Suprapubic skin (tissue), 4 donors: ENCODE data around the gene BOD1L2.

Experiments used
- CTCF ChIP-seq, 2 donors: fragments of 200-600 bp in 1 of 2; fragments of 450-650 bp in 1 of 2; sonication (generic) in 1 of 2; IDR thresholded peaks; one replicate each; pipeline ENCODE4 v1.5.1; 2016 to 2019; ENCODE audit warnings: antibody characterized with exemption in 2 of 2, mild to moderate bottlenecking in 1 of 2, moderate library complexity in 1 of 2
- POLR2A ChIP-seq, 2 donors: fragments of 450-650 bp; IDR thresholded peaks; one replicate each; pipeline ENCODE4 v1.6.1; 2017; ENCODE audit warnings: antibody characterized with exemption in 2 of 2, mild to moderate bottlenecking in 2 of 2, moderate library complexity in 2 of 2
- POLR2AphosphoS5 ChIP-seq, 3 donors: sonication (generic); formaldehyde crosslinking; IDR thresholded peaks; one replicate each; pipeline ENCODE4 v1.6.1; 2017; ENCODE audit warnings: antibody characterized with exemption in 3 of 3

DNA sequence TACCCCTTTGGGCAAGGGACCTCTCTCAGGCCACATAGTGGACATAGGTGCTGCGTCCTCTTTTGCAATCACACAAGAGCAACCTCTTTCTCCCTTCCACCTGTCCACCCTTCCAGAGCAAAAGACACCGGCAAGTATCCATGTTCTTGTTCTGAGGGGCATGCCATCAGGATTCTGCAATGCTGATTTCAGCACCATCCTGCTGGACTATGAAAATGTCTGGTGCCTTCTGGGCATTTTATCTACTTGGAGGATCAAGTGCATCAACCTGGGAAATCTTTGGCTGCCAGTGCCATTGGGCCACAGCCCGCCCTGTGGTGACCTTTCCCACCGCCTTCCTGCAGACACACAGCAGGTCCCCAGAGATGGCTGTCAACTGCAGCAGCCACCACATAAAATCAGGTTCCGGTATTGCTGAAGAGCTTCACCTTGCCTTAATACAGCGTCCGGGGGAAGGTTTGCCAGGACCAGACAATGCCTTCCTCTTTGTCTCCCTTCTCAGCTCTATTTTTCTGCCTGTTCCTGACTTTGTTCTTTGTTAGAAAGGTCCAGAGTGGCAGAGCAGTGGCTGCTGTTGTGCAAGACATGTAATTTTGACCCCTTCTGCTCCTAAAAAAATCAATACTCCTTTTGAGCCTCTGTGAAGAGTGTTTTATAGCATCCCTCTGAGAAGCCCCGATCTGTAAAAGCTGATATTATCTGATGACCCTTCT is 18.5 kb upstream of the BOD1L2 start:
- TF ChIP-seq POLR2AphosphoS5 (IDR thresholded peaks at IDR 0.05) (no peak), POLR2A (IDR thresholded peaks at IDR 0.05) (no peak), CTCF (IDR thresholded peaks at IDR 0.05) (no peak)
